Uterus (tissue), 4 donors: ENCODE measurements around the gene BRD8. TPM values are rescaled to one million over a fixed set of nuclear protein-coding genes. Genes with fewer than 3 reads are reported as not detected.
"Not testable (repeated sequence)": the region's sequence is repeated elsewhere in the genome, so short reads cannot be mapped to it uniquely, and the experiment has no call there.

ENCODE experiments used
- DNase-seq, 2 donors: peaks; one replicate each; pipeline ENCODE4 v3.0.0-alpha.2; 2019 to 2020
- H3K27ac ChIP-seq, 2 donors: fragments of 200-600 bp; sonication (generic); 1 replicate in 1 of 2; 2 replicates in 1 of 2; pipeline ENCODE4 v1.5.1; 2016 to 2018
- H3K27me3 ChIP-seq, 2 donors: fragments of 200-600 bp; sonication (generic); one replicate each; pipeline ENCODE4 v1.5.1; 2018 to 2019; ENCODE audit warnings: control low read depth in 1 of 2
- H3K36me3 ChIP-seq, 2 donors: fragments of 200-600 bp; sonication (generic); one replicate each; pipeline ENCODE4 v1.5.1; 2019; ENCODE audit warnings: control low read depth in 1 of 2
- H3K4me1 ChIP-seq, 2 donors: fragments of 200-600 bp; sonication (generic); one replicate each; pipeline ENCODE4 v1.5.1; 2018 to 2019; ENCODE audit warnings: control low read depth in 1 of 2
- H3K4me3 ChIP-seq, 2 donors: fragments of 200-600 bp; sonication (generic); 1 replicate in 1 of 2; 2 replicates in 1 of 2; pipeline ENCODE4 v1.5.1; 2018 to 2019; ENCODE audit warnings: mild to moderate bottlenecking in 1 of 2
- H3K9me3 ChIP-seq, 2 donors: fragments of 200-600 bp; sonication (generic); one replicate each; pipeline ENCODE4 v1.5.1; 2019; ENCODE audit warnings: control low read depth in 1 of 2
- CTCF ChIP-seq, 4 experiments: fragments of 200-600 bp in 2 of 4; fragments of 450-650 bp in 2 of 4; sonication (generic) in 2 of 4; IDR thresholded peaks; one replicate each; pipeline ENCODE4 v1.5.1; 2016 to 2019; ENCODE audit warnings: antibody characterized with exemption in 4 of 4, mild to moderate bottlenecking in 2 of 4, moderate library complexity in 1 of 4
- POLR2A ChIP-seq, 2 donors: fragments of 450-650 bp; IDR thresholded peaks; one replicate each; pipeline ENCODE4 v1.6.1; 2016; ENCODE audit warnings: antibody characterized with exemption in 2 of 2, mild to moderate bottlenecking in 1 of 2, moderate library complexity in 1 of 2
- intact Hi-C: fragments of 100-400 bp; cut with DNase I; formaldehyde crosslinking; loops from one replicate; pipeline ENCODE4 v1.15.1; 2023; ENCODE audit warnings: low total_unique reads
- total RNA-seq, 4 donors: library from RNA; depleted of rRNA in 3 of 4; stranded (reverse); fragments of >200 nt in 3 of 4; gene quantifications; one replicate each; pipeline versions ENCODE4 v1.1.0 to v1.2.4, GENCODE V29; 2014 to 2023
- donor health status: DM: yes; HTN: yes; CAD: no.

BRD8 gene
- total RNA-seq, 4 donors from 2014 or later = 23.2 to 69.8 (median 58.9) TPM

GRCh38 chr5:138163721-138164120 lies 14.7 kb downstream of the BRD8 start:
- Histone ChIP-seq H3K36me3 (no peaks in the 10 kb centered on the region), H3K4me3 (no peak overlapping the region), H3K4me1 (no peaks in the 10 kb centered on the region), H3K9me3 (no peaks in the 10 kb centered on the region), H3K27ac (no peak overlapping the region), H3K27me3 (no peaks in the 10 kb centered on the region)
- TF ChIP-seq POLR2A (IDR thresholded peaks at IDR 0.05) = no peak
- no peak for TF ChIP-seq CTCF (IDR thresholded peaks at IDR 0.05)
- intact Hi-C loops = no loop called here
- DNase-seq = no peak

DNA sequence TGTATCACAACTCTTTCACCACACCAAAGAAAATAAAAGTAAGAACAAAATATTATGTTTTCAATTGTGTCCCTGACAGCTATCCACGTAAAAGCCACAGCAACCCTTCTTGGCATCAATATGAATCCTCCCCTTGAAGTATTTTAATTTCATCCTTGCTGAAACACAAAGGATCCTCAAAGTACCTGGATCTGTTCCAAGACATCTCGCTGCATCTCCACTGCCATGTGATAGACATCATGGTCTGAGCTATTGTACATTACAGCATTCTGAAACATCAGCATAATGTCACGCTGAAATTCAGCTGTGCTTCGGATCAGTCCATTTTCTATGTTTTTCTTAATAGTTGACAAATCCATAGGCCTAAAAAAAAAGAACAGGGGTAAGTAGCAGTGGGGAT lies 17.7 kb downstream of the BRD8 start:
- Histone ChIP-seq H3K27me3 (no peaks in the 10 kb centered on the region), H3K36me3 (no peaks in the 10 kb centered on the region), H3K27ac (no peak overlapping the region), H3K9me3 (no peaks in the 10 kb centered on the region), H3K4me3 (no peak overlapping the region), H3K4me1 (no peaks in the 10 kb centered on the region)
- intact Hi-C loops = no loop called here
- DNase-seq = no peak
- TF ChIP-seq POLR2A (IDR thresholded peaks at IDR 0.05) (no peak), CTCF (IDR thresholded peaks at IDR 0.05) (no peak)

GRCh38 chr5:138159666-138160065 lies 18.8 kb downstream of the BRD8 start:
- DNase-seq = no peak
- Histone ChIP-seq H3K27me3 (no peaks in the 10 kb centered on the region), H3K4me1 (no peaks in the 10 kb centered on the region), H3K4me3 (no peak overlapping the region), H3K9me3 (no peaks in the 10 kb centered on the region), H3K27ac (no peak overlapping the region), H3K36me3 (no peaks in the 10 kb centered on the region)
- no peak for TF ChIP-seq POLR2A (IDR thresholded peaks at IDR 0.05)
- no peak for TF ChIP-seq CTCF (IDR thresholded peaks at IDR 0.05)
- intact Hi-C loops = no loop called here

DNA sequence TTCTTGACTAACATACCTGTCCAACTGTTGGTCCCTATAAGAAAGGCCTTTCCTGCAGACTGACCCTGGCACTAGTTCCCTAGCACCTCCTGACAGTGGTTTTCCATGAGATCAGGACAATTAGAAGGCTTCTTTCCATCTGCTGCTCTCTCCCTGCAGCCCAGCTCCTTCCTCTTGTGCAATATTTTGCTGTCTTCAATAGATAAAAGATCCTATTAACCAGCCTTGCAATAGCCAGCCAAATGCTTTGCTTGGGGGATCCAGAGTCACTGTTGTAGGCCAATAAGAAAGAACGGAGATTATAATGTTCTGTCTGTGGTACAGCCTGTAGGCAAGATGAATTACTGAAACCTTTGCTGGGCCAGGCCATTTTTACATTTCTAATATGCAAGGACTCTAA lies 20.8 kb downstream of the BRD8 start:
- TF ChIP-seq POLR2A (IDR thresholded peaks at IDR 0.05) = no peak
- TF ChIP-seq CTCF (IDR thresholded peaks at IDR 0.05) = no peak
- Histone ChIP-seq H3K27me3 (no peaks in the 10 kb centered on the region), H3K4me3 (no peak overlapping the region), H3K36me3 (no peaks in the 10 kb centered on the region), H3K9me3 (no peaks in the 10 kb centered on the region), H3K27ac (no peak overlapping the region), H3K4me1 (no peaks in the 10 kb centered on the region)
- no peak for DNase-seq
- intact Hi-C loops = no loop called here

DNA sequence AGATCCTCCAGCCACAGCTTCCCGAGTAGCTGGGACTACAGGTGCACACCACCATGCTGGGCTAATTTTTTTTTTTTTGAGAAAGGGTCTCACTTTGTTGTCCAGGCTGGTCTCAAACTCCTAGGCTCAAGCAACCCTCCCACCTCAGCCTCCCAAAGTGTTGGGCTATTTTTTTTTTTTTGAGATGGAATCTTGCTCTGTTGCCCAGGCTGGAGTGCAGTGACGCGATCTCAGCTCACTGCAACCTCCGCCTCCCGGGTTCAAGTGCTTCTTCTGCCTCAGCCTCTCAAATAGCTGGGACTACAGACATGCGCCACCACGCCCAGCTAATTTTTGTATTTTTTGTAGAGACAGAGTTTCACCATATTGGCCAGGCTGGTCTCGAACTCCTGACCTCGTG lies 22.5 kb downstream of the BRD8 start:
- intact Hi-C loops, H3K27ac ChIP-seq, H3K9me3 ChIP-seq, H3K4me3 ChIP-seq, H3K36me3 ChIP-seq, DNase-seq, H3K4me1 ChIP-seq, H3K27me3 ChIP-seq: not testable (repeated sequence)

GRCh38 chr5:138149530-138149929 lies 28.9 kb downstream of the BRD8 start:
- Histone ChIP-seq H3K36me3 (no peaks in the 10 kb centered on the region), H3K4me1 (no peaks in the 10 kb centered on the region), H3K4me3 (no peak overlapping the region), H3K27me3 (no peaks in the 10 kb centered on the region), H3K27ac (no peak overlapping the region), H3K9me3 (no peaks in the 10 kb centered on the region)
- no peak for DNase-seq
- TF ChIP-seq POLR2A (IDR thresholded peaks at IDR 0.05) (no peak), CTCF (IDR thresholded peaks at IDR 0.05) (no peak)
- intact Hi-C loops = no loop called here
